AG09309 (cell line): Measurements from ENCODE around the gene ADAM30.

Experiments used
- DNase-seq: peaks from one replicate; pipeline ENCODE4 v3.0.0-alpha.2; 2010; ENCODE audit warnings: low read depth
- H3K4me3 ChIP-seq: 2 replicates; pipeline ENCODE4 v1.5.1; 2011; ENCODE audit warnings: mild to moderate bottlenecking, low read depth, low read length, moderate library complexity; ENCODE audit not compliant: control insufficient read depth
- TF ChIP-seq, protein P1 (sequence below): IDR thresholded peaks from 2 replicates; pipeline ENCODE4 v1.5.1; 2011; ENCODE audit warnings: mild to moderate bottlenecking, low read depth, low read length, inconsistent platforms; ENCODE audit not compliant: insufficient read depth, control insufficient read depth; ENCODE audit errors: missing control alignments

The ADAM30 gene

DNA sequence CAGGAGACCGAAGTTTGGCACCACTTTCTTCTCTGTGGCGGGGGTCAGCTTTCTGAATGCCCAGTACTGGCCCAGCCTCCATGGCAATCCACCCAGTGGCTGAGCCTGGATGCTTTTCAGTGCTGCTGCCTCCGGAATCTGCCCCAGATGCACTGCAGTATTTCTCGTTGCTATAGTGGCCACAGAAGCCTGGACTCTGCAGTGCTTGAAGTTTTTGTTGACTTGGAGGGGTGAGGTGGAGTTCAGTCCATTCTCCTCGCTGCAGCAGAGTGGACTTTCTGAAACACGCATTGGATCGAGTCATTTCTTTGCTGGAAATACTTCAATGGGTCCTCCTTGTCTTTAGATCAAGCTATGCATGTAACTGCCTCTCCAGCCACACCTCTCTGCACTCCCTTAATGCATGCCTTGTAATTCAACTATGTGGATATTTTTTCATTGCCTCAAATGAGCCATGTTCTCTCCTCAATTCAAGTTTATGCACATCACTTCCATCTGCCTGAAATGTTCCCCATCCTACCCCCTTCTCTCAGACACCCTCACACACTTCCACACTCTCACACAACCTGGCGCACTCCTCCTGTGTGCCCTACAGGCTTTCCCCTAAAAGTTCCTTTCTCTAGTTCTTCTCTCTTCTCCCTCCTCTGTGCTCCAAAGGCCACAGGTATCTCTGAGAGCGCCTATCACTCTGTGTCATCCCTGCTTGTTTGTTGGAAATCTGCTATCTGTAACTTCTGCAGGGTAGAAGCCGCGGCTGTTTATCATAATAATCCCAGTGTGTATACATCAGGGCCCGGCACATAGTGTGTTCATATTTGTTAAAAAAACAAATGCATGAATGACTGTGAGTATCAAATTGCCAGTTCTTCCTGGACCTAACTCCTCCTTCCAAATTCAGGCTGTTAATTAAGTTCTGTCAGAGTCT, 16.5 kb downstream of the ADAM30 start:
- TF ChIP-seq, protein P1, sequence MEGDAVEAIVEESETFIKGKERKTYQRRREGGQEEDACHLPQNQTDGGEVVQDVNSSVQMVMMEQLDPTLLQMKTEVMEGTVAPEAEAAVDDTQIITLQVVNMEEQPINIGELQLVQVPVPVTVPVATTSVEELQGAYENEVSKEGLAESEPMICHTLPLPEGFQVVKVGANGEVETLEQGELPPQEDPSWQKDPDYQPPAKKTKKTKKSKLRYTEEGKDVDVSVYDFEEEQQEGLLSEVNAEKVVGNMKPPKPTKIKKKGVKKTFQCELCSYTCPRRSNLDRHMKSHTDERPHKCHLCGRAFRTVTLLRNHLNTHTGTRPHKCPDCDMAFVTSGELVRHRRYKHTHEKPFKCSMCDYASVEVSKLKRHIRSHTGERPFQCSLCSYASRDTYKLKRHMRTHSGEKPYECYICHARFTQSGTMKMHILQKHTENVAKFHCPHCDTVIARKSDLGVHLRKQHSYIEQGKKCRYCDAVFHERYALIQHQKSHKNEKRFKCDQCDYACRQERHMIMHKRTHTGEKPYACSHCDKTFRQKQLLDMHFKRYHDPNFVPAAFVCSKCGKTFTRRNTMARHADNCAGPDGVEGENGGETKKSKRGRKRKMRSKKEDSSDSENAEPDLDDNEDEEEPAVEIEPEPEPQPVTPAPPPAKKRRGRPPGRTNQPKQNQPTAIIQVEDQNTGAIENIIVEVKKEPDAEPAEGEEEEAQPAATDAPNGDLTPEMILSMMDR: no peak
- H3K4me3 ChIP-seq: no peak overlapping the region
- DNase-seq: no peak

DNA sequence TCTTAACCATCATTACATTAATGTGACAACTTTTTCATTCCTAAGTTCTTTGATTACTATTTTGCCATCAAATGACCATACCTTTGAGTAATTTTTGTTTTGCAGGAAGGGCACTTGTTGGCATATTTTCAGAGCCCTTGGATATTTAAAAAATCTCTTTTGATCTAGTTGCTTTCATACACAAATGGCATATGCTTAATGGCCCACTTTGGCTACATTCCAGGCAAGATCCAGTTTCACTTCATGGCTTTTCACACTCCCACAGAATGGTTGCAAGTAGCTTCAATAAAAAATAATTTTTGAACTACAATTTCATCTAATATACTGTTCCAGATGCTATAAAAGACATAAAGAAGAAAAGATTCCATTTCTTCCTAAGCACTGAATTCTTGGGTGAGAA, 18.1 kb downstream of the ADAM30 start:
- no peak overlapping the region for H3K4me3 ChIP-seq
- no peak for DNase-seq
- TF ChIP-seq, protein P1: no peak

DNA sequence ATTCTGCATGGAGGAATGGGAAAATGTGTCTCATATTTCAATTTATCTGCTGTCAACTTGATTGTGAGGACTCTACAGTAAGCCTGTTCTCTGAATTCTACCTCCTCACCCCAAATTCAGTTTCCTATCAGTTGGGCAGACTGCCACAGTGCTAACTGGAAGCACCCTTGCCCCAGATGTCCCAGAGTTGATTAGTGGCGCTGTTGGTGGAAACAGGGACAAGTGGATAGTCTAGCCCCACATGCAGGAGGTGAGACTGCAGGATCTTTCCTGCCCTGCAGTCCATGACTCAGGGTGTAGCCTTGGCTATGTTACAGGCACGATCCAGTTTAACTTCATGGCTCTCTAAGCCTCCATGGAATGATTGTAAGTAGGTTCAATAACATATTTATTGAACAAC, 22.1 kb downstream of the ADAM30 start:
- DNase-seq: no peak
- TF ChIP-seq, protein P1: no peak
- no peak overlapping the region for H3K4me3 ChIP-seq

DNA sequence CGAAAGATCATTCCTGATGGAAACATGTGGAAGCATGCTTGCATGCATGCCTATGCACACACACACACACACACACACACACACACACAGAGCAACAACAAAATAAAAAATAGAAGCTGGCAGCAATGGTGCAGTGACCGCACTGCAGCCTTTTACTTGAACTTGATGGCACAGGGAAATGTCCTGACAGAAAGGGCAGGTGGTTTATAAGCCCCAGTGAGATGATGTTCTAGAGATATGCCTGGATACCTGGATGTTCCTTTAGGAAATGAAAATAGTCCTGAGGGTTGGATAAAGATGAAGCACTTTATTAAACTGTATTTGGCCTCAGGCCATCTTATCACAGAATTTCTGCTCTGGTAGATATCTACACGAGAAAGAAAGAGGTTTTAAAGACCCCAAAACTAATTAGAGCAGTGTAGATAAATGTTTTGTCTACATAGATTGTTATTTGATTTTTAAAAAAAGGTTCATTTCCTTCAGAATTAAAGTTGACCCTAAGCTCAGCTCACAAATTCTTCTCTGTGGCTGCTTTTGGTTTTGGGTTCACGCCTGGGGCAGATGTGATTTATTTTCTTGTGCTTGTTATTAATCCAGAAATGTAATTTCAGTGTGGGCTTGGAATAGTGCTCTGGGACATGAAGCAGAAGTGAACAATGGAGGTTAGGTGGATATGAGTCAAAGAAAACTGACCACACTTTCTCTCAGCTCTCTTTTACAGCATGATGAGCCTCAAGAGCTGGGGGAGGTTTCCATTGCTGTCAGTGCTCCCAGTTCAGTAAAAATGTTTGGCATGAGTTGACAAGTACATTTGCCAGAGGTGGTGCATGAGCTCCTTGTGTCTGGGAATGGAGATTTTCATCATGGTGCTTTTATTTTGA, 22.9 kb downstream of the ADAM30 start:
- DNase-seq: peak; percentile 84

DNA sequence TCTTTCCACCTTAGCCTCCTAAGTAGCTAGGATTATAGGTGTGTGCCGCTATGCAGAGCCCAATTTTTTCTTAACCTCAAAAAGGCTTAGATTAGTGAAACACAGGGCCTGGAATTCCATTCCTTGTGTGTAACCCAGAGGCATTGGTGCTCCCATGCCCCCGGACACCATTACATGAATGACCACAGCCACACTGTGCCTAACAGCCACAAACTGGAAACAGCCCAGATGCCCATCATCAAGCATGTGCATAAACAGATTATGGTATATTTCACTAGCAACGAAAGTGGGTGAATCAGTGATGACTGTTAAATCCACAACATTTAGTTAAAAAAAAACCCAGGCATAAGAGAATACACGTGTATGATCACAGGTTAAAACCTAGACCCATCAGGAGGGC, 24.4 kb downstream of the ADAM30 start:
- no peak for DNase-seq
- no peak overlapping the region for H3K4me3 ChIP-seq
- TF ChIP-seq, protein P1: no peak

More for the DNA sequence above, 22.9 kb downstream of the ADAM30 start:
- no peak overlapping the region for H3K4me3 ChIP-seq
- TF ChIP-seq, protein P1: no peak

DNA sequence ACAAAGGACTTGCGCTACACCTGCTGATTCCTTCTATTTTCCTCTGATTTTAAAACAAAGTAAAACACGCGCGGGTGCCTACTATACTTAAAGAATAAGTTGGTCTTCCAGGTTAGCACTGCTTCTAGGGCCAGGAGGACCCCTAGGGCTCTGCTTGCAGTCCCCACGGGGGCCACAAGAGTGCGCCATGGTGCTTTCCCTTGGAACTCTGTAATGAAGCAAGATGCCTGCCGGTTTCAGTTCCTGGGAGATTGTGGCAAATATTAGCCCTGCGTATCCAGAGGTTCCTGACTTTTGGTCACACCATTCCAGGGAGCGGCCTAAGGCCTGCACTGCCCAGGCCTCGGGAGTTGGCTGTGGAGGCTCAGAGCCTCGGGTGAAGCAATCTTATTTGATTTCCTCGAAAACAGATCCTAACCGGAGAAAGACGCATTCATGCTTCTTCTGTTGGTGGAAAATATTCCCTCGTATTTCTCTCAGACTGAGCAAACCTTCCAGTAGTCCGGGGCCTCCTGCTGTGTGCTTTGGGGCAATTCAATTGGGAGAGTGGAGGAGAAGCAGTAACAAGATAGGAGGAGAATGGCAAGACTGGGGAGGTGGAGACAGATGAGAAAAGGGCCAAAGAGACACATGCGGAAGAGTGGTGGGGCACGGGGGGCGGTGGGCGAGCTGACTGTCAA, 25.3 kb downstream of the ADAM30 start:
- H3K4me3 ChIP-seq: no peak overlapping the region
- DNase-seq: peak; percentile 35
- TF ChIP-seq, protein P1: peak; percentile 99
